Stomach smooth muscle (tissue), 2 donors: Measurements from ENCODE around the gene G6PC2.
"Not testable (repeated sequence)": the region's sequence is repeated elsewhere in the genome, so short reads cannot be mapped to it uniquely, and the experiment has no call there.

Experiments
- H3K27ac ChIP-seq: one replicate; pipeline ENCODE4 v1.7.0; 2013; ENCODE audit warnings: mild to moderate bottlenecking, low read length, inconsistent platforms
- H3K27me3 ChIP-seq, 2 donors: one replicate each; pipeline ENCODE4 v1.7.0; 2013; ENCODE audit warnings: low read length in 2 of 2; ENCODE audit not compliant: insufficient read depth in 2 of 2, control insufficient read depth in 1 of 2
- H3K36me3 ChIP-seq, 2 donors: one replicate each; pipeline ENCODE4 v1.7.0; 2013; ENCODE audit warnings: low read length in 2 of 2; ENCODE audit not compliant: control insufficient read depth in 2 of 2, insufficient read depth in 2 of 2
- H3K4me1 ChIP-seq: one replicate; pipeline ENCODE4 v1.7.0; 2013; ENCODE audit warnings: low read length; ENCODE audit not compliant: control insufficient read depth, insufficient read depth
- H3K4me3 ChIP-seq, 2 donors: one replicate each; pipeline ENCODE4 v1.7.0; 2013; ENCODE audit warnings: low read length in 2 of 2
- H3K9ac ChIP-seq, 2 donors: one replicate each; pipeline ENCODE4 v1.7.0; 2013; ENCODE audit warnings: low read length in 2 of 2, mild to moderate bottlenecking in 1 of 2
- H3K9me3 ChIP-seq, 2 donors: one replicate each; pipeline ENCODE4 v1.7.0; 2013; ENCODE audit warnings: low read length in 2 of 2; ENCODE audit not compliant: control insufficient read depth in 2 of 2
- donor health status: healthy.
- donor health status: Pancreatic carcinoma.

Gene G6PC2

DNA sequence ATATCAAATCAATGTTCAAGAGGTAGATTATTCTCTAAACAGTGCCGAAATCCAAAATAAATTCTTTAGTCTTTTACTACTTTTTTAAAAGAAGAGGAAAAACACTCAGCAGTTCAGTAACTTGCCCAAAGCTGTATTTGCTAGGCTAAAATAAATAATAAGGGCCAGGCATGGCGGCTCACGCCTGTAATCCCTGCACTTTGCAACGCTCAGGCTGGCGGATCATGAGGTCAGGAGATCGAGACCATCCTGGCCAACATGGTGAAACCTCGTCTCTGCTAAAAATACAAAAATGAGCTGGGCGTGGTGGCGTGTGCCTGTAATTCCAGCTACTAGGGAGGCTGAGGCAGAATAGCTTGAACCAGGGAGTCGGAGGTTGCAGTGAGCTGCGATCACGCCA lies 18.9 kb upstream of the G6PC2 start:
- not testable (repeated sequence) for H3K27me3 ChIP-seq, H3K4me1 ChIP-seq, H3K27ac ChIP-seq, H3K9me3 ChIP-seq, H3K4me3 ChIP-seq, H3K9ac ChIP-seq, H3K36me3 ChIP-seq

GRCh38 chr2:168884975-168885374 lies 16.1 kb upstream of the G6PC2 start:
- no peak overlapping the region for H3K9ac ChIP-seq
- H3K4me1 ChIP-seq, result peaks cover 2% of the 10 kb centered on the region
- H3K27ac ChIP-seq, result no peak overlapping the region
- no peaks in the 10 kb centered on the region for H3K9me3 ChIP-seq
- no peak overlapping the region for H3K4me3 ChIP-seq
- no peaks in the 10 kb centered on the region for H3K27me3 ChIP-seq
- H3K36me3 ChIP-seq, result no peaks in the 10 kb centered on the region

DNA sequence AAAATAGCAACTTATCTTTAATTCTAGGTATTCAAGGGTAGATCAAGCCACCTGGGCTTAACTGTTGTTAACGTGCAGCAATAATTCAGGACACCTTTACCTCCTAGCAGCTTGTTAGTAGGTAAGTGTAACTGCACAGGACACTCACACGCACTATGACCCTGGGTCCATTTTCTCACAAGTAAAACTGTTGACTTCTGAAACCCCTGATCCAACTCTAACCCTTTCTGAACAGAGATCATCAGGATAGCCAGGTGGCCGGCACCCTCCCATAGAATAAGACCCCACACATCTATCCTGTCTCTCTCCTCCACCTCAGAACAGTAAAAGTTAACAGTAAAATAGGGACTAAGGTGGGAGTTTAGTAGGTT lies 11.5 kb upstream of the G6PC2 start:
- Histone ChIP-seq H3K9me3 (no peaks in the 10 kb centered on the region), H3K4me1 (peaks cover 8% of the 10 kb centered on the region), H3K36me3 (no peaks in the 10 kb centered on the region), H3K27ac (no peak overlapping the region), H3K4me3 (peak overlapping the region; percentile 65 to 74), H3K9ac (no peak overlapping the region), H3K27me3 (no peaks in the 10 kb centered on the region)

- Histone ChIP-seq H3K4me3 (peak within 1 kb of the TSS; percentile 65 to 74), H3K9ac (peak within 1 kb of the TSS in 1 of 2 donors; percentile 43), H3K4me1 (peaks cover 8% of the 10 kb centered on the region), H3K9me3 (no peaks in the 10 kb centered on the region), H3K27ac (no peak within 1 kb of the TSS), H3K36me3 (no peaks in the 10 kb centered on the region), H3K27me3 (no peaks in the 10 kb centered on the region)
Measured at GRCh38 chr2:168890006-168890782, 10.9 kb upstream of the G6PC2 start, which contains the start of gene SPC25. TSS of gene SPC25 (minus strand) at chr2:168890430. CDS start at chr2:168889519, 911 bp downstream.

GRCh38 chr2:168892327-168892726 lies 8.8 kb upstream of the G6PC2 start:
- peaks cover 8% of the 10 kb centered on the region for H3K4me1 ChIP-seq

DNA sequence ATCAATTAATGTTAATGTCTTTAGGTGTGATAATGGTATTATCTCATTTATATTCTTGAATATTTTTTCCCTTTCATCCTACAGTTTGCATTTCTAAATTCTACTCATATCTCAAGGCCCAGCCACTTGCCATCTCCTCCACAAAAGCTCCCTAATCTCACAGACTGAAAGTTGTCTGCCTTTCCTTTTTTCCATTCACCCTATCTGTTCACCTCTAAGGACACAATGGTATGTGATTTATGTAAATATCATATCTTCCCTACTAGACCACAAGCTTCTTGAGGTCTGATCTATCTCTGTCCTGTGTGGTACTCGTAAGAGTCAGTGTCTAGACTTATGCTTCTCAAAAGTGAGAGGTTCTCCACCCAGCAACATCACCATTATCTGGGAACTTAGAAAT lies 7.0 kb upstream of the G6PC2 start:
- Histone ChIP-seq H3K27ac (no peak overlapping the region), H3K27me3 (no peaks in the 10 kb centered on the region), H3K4me1 (peaks cover 8% of the 10 kb centered on the region), H3K9ac (no peak overlapping the region), H3K4me3 (no peak overlapping the region), H3K9me3 (no peaks in the 10 kb centered on the region), H3K36me3 (no peaks in the 10 kb centered on the region)

More at GRCh38 chr2:168892327-168892726, 8.8 kb upstream of the G6PC2 start:
- H3K4me3 ChIP-seq, result no peak overlapping the region
- no peak overlapping the region for H3K9ac ChIP-seq
- H3K27me3 ChIP-seq, result no peaks in the 10 kb centered on the region
- no peaks in the 10 kb centered on the region for H3K9me3 ChIP-seq
- no peak overlapping the region for H3K27ac ChIP-seq
- no peaks in the 10 kb centered on the region for H3K36me3 ChIP-seq

DNA sequence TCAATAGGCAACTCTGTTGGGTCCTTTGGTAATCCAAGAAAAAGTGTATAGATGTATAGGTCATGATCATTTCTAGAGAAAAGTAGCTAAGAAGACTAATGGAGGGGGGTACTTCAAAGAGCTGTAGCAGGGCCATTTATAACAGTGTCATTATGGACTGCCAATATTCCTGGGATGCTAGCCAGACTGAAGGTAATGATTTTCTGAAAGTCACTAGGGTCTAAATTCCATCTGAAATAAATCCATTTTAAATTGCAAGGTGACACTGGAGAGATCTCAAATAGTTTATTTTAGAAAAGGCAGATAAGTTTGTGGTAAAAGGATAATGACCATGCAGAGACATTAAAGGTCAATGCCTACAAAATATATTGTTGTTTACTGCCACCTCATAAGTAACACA lies 6.4 kb upstream of the G6PC2 start:
- no peaks in the 10 kb centered on the region for H3K27me3 ChIP-seq
- H3K27ac ChIP-seq, result no peak overlapping the region

GRCh38 chr2:168895771-168896170 lies 5.3 kb upstream of the G6PC2 start:
- Histone ChIP-seq H3K9ac (no peak overlapping the region), H3K4me1 (no peaks in the 10 kb centered on the region), H3K27ac (no peak overlapping the region), H3K9me3 (no peaks in the 10 kb centered on the region), H3K4me3 (no peak overlapping the region), H3K36me3 (no peaks in the 10 kb centered on the region), H3K27me3 (no peaks in the 10 kb centered on the region)

More for the DNA sequence above, 6.4 kb upstream of the G6PC2 start:
- no peak overlapping the region for H3K9ac ChIP-seq
- no peaks in the 10 kb centered on the region for H3K9me3 ChIP-seq
- no peaks in the 10 kb centered on the region for H3K36me3 ChIP-seq
- H3K4me1 ChIP-seq, result peaks cover 8% of the 10 kb centered on the region
- H3K4me3 ChIP-seq, result no peak overlapping the region

GRCh38 chr2:168896783-168897182 lies 4.3 kb upstream of the G6PC2 start:
- Histone ChIP-seq H3K27ac (no peak overlapping the region), H3K9ac (no peak overlapping the region), H3K9me3 (no peaks in the 10 kb centered on the region), H3K36me3 (no peaks in the 10 kb centered on the region), H3K27me3 (no peaks in the 10 kb centered on the region), H3K4me1 (no peaks in the 10 kb centered on the region), H3K4me3 (no peak overlapping the region)

DNA sequence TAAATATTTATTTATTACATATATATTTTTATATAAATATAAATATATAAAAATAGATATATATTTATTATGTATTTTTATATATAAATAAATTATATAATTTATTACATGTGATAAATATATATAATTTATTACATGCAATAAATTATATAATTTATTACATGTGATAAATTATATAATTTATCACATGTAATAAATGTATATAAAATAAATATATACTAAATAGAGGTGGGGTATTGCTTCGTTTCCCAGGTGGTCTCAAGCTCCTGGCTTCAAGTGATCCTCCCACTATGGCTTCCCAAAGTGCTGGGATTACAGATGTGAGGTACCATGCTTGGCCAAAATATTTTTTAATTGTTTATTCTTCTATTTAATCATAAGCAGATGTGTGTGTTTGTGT lies 3.6 kb upstream of the G6PC2 start:
- H3K9me3 ChIP-seq, result no peaks in the 10 kb centered on the region
- no peaks in the 10 kb centered on the region for H3K36me3 ChIP-seq
- H3K27ac ChIP-seq, result no peak overlapping the region
- H3K27me3 ChIP-seq, result no peaks in the 10 kb centered on the region
- H3K4me1 ChIP-seq, result no peaks in the 10 kb centered on the region
- H3K4me3 ChIP-seq, result no peak overlapping the region
- no peak overlapping the region for H3K9ac ChIP-seq

- H3K9ac ChIP-seq, result no peak overlapping the region
- no peaks in the 10 kb centered on the region for H3K27me3 ChIP-seq
- H3K4me1 ChIP-seq, result no peaks in the 10 kb centered on the region
- H3K36me3 ChIP-seq, result no peaks in the 10 kb centered on the region
- H3K27ac ChIP-seq, result no peak overlapping the region
- no peak overlapping the region for H3K4me3 ChIP-seq
- no peaks in the 10 kb centered on the region for H3K9me3 ChIP-seq
Measured at GRCh38 chr2:168903888-168904287, 2.8 kb downstream of the G6PC2 start.
